ENCODE data around the gene PAQR8.

Gene PAQR8

GRCh38 chr6:52330470-52330869 is 31.5 kb upstream of the PAQR8 start:
- H3K4me1 Mint-ChIP-seq, result peaks cover 70% of the 10 kb centered on the region
- H3K27me3 Mint-ChIP-seq (ENCODE audit: low read depth, poor library complexity), result peaks cover 3% of the 10 kb centered on the region
- H3K36me3 Mint-ChIP-seq (ENCODE audit: low read depth), result no peaks in the 10 kb centered on the region
- TF ChIP-seq CTCF (IDR thresholded peaks at IDR 0.05), result no peak
- H3K27ac Mint-ChIP-seq, result no peak overlapping the region
- peaks cover 3% of the 10 kb centered on the region for H3K9me3 Mint-ChIP-seq
- no peak overlapping the region for H3K4me3 Mint-ChIP-seq
- no peak for DNase-seq

GRCh38 chr6:52331793-52332457 is 30.0 kb upstream of the PAQR8 start:
- peak overlapping the region; percentile 35 for H3K4me3 Mint-ChIP-seq
- no peaks in the 10 kb centered on the region for H3K36me3 Mint-ChIP-seq (ENCODE audit: low read depth)
- TF ChIP-seq CTCF (IDR thresholded peaks at IDR 0.05), result no peak
- DNase-seq, result no peak
- H3K27ac Mint-ChIP-seq, result peak overlapping the region; percentile 24
- H3K9me3 Mint-ChIP-seq, result peaks cover 3% of the 10 kb centered on the region
- peaks cover 3% of the 10 kb centered on the region for H3K27me3 Mint-ChIP-seq (ENCODE audit: low read depth, poor library complexity)
- H3K4me1 Mint-ChIP-seq, result peaks cover 56% of the 10 kb centered on the region

GRCh38 chr6:52333840-52334200 is 28.1 kb upstream of the PAQR8 start:
- TF ChIP-seq CTCF (IDR thresholded peaks at IDR 0.05), result no peak
- Mint-ChIP-seq H3K27me3 (ENCODE audit: low read depth, poor library complexity) (peaks cover 7% of the 10 kb centered on the region), H3K4me1 (peaks cover 51% of the 10 kb centered on the region), H3K4me3 (no peak overlapping the region), H3K9me3 (peaks cover under 1% of the 10 kb centered on the region), H3K27ac (peak overlapping the region; percentile 40), H3K36me3 (ENCODE audit: low read depth) (no peaks in the 10 kb centered on the region)
- DNase-seq, result no peak

GRCh38 chr6:52335576-52335975 is 26.4 kb upstream of the PAQR8 start:
- TF ChIP-seq CTCF (IDR thresholded peaks at IDR 0.05), result no peak
- Mint-ChIP-seq H3K4me1 (peaks cover 48% of the 10 kb centered on the region), H3K9me3 (no peaks in the 10 kb centered on the region), H3K36me3 (ENCODE audit: low read depth) (no peaks in the 10 kb centered on the region), H3K27me3 (ENCODE audit: low read depth, poor library complexity) (peaks cover 7% of the 10 kb centered on the region), H3K27ac (no peak overlapping the region), H3K4me3 (no peak overlapping the region)
- DNase-seq, result no peak

GRCh38 chr6:52336919-52337561 is 24.9 kb upstream of the PAQR8 start:
- no peak overlapping the region for H3K4me3 Mint-ChIP-seq
- H3K9me3 Mint-ChIP-seq, result no peaks in the 10 kb centered on the region
- no peak for DNase-seq
- no peaks in the 10 kb centered on the region for H3K36me3 Mint-ChIP-seq (ENCODE audit: low read depth)
- TF ChIP-seq CTCF (IDR thresholded peaks at IDR 0.05), result no peak
- peaks cover 7% of the 10 kb centered on the region for H3K27me3 Mint-ChIP-seq (ENCODE audit: low read depth, poor library complexity)
- H3K27ac Mint-ChIP-seq, result no peak overlapping the region
- H3K4me1 Mint-ChIP-seq, result peaks cover 48% of the 10 kb centered on the region

All from nephron progenitor cell (in vitro differentiated cells).